Mesenchymal stem cell (in vitro differentiated cells and primary cell): ENCODE data around the gene ATIC.
"Not testable (repeated sequence)": the region's sequence is repeated elsewhere in the genome, so short reads cannot be mapped to it uniquely, and the experiment has no call there.

ENCODE experiments used
- DNase-seq: peaks from one replicate; pipeline ENCODE4 v3.0.0-alpha.2; 2013
- H2AFZ ChIP-seq: one replicate; pipeline ENCODE4 v1.6.1; 2013; ENCODE audit warnings: low read depth, mild to moderate bottlenecking, control low read depth, inconsistent platforms, low read length, moderate library complexity
- H2AK5ac ChIP-seq: 2 replicates; pipeline ENCODE4 v1.6.1; 2013; ENCODE audit warnings: low read length, moderate library complexity, mild to moderate bottlenecking, inconsistent platforms; ENCODE audit not compliant: severe bottlenecking
- H2BK120ac ChIP-seq: one replicate; pipeline ENCODE4 v1.6.1; 2013; ENCODE audit warnings: low read depth, mild to moderate bottlenecking, inconsistent platforms, low read length, moderate library complexity
- H2BK12ac ChIP-seq, 2 experiments: one replicate each; pipeline ENCODE4 v1.6.1; 2013; ENCODE audit warnings: inconsistent platforms in 2 of 2, low read length in 2 of 2, mild to moderate bottlenecking in 2 of 2, moderate library complexity in 2 of 2, control low read depth in 1 of 2
- H2BK15ac ChIP-seq: one replicate; pipeline ENCODE4 v1.6.1; 2013; ENCODE audit warnings: mild to moderate bottlenecking, low read depth, inconsistent platforms; ENCODE audit not compliant: poor library complexity, severe bottlenecking
- H2BK5ac ChIP-seq: 2 replicates; pipeline ENCODE4 v1.6.1; 2013; ENCODE audit warnings: low read depth, mild to moderate bottlenecking, low read length, control low read depth, inconsistent platforms; ENCODE audit not compliant: poor library complexity, severe bottlenecking
- H3K14ac ChIP-seq, 2 experiments: one replicate each; pipeline ENCODE4 v1.6.1; 2013; ENCODE audit warnings: inconsistent platforms in 2 of 2, low read length in 2 of 2, control low read depth in 1 of 2, mild to moderate bottlenecking in 1 of 2, moderate library complexity in 1 of 2
- H3K18ac ChIP-seq, 2 experiments: one replicate each; pipeline ENCODE4 v1.6.1; 2013; ENCODE audit warnings: inconsistent platforms in 2 of 2, low read length in 2 of 2, control low read depth in 1 of 2, low read depth in 1 of 2, mild to moderate bottlenecking in 1 of 2
- H3K23ac ChIP-seq, 2 experiments: one replicate each; pipeline ENCODE4 v1.6.1; 2013; ENCODE audit warnings: inconsistent platforms in 2 of 2, low read length in 2 of 2, mild to moderate bottlenecking in 2 of 2, moderate library complexity in 2 of 2, control low read depth in 1 of 2
- H3K27ac ChIP-seq: 2 replicates; pipeline ENCODE4 v1.5.1; 2013; ENCODE audit warnings: mild to moderate bottlenecking, moderate library complexity, low read length, control low read depth, inconsistent platforms; ENCODE audit not compliant: poor library complexity, severe bottlenecking
- H3K27me3 ChIP-seq, 2 experiments: 2 replicates each; pipeline versions ENCODE4 v1.6.1 to v1.7.0; 2013; ENCODE audit warnings: low read length in 2 of 2, mild to moderate bottlenecking in 2 of 2, moderate library complexity in 2 of 2, control low read depth in 1 of 2, inconsistent platforms in 1 of 2; ENCODE audit not compliant: control insufficient read depth in 1 of 2, insufficient read depth in 1 of 2
- H3K36me3 ChIP-seq, 2 experiments: 2 replicates each; pipeline versions ENCODE4 v1.6.1 to v1.7.0; 2013; ENCODE audit warnings: low read length in 2 of 2, control low read depth in 1 of 2, inconsistent platforms in 1 of 2, low read depth in 1 of 2, mild to moderate bottlenecking in 1 of 2; ENCODE audit not compliant: insufficient read depth in 2 of 2, control insufficient read depth in 1 of 2
- H3K4ac ChIP-seq, 2 experiments: one replicate each; pipeline ENCODE4 v1.6.1; 2013; ENCODE audit warnings: inconsistent platforms in 2 of 2, low read length in 2 of 2, mild to moderate bottlenecking in 2 of 2, moderate library complexity in 2 of 2, control low read depth in 1 of 2, low read depth in 1 of 2
- H3K4me1 ChIP-seq: 2 replicates; pipeline ENCODE4 v1.6.1; 2013; ENCODE audit warnings: low read depth, low read length, control low read depth; ENCODE audit not compliant: control insufficient read depth, insufficient read depth
- H3K4me2 ChIP-seq: 2 replicates; pipeline ENCODE4 v1.6.1; 2013; ENCODE audit warnings: low read length, mild to moderate bottlenecking, inconsistent platforms; ENCODE audit not compliant: poor library complexity, severe bottlenecking
- H3K4me3 ChIP-seq, 2 experiments: 2 replicates each; pipeline versions ENCODE4 v1.5.1 to v1.7.0; 2013; ENCODE audit warnings: low read length in 2 of 2, mild to moderate bottlenecking in 2 of 2, control low read depth in 1 of 2, low read depth in 1 of 2; ENCODE audit not compliant: insufficient read depth in 1 of 2
- H3K79me1 ChIP-seq: replicated peaks from 2 replicates; pipeline ENCODE4 v1.6.1; 2013; ENCODE audit warnings: mild to moderate bottlenecking, control low read depth, low read length, inconsistent platforms; ENCODE audit not compliant: poor library complexity, severe bottlenecking
- H3K9ac ChIP-seq: 2 replicates; pipeline ENCODE4 v1.7.0; 2013; ENCODE audit warnings: mild to moderate bottlenecking, low read length, moderate library complexity
- H3K9me3 ChIP-seq: 2 replicates; pipeline ENCODE4 v1.7.0; 2013; ENCODE audit warnings: mild to moderate bottlenecking, low read length; ENCODE audit not compliant: control insufficient read depth
- H4K8ac ChIP-seq: one replicate; pipeline ENCODE4 v1.6.1; 2013; ENCODE audit warnings: inconsistent platforms, mild to moderate bottlenecking, low read length, moderate library complexity
- H4K91ac ChIP-seq: one replicate; pipeline ENCODE4 v1.6.1; 2013; ENCODE audit warnings: mild to moderate bottlenecking, low read length, inconsistent platforms
- WGBS: methylation state at CpG from one replicate; pipeline ENCODE4 v1.1.7; 2013; ENCODE audit warnings: mixed read lengths; 5-methylcytosine and 5-hydroxymethylcytosine counted together

ATIC gene

GRCh38 chr2:215359576-215359922 lies 47.7 kb downstream of the ATIC start:
- Histone ChIP-seq H3K23ac (no peak overlapping the region), H2BK5ac (no peak overlapping the region), H3K4me3 (no peak overlapping the region), H3K14ac (no peak overlapping the region), H2AK5ac (no peak overlapping the region), H3K18ac (no peak overlapping the region), H3K27ac (peak overlapping the region; percentile 15), H2AFZ (no peak overlapping the region), H3K36me3 (peaks cover 29 to 60% of the 10 kb centered on the region in 2 experiments), H2BK120ac (no peak overlapping the region), H3K9me3 (no peaks in the 10 kb centered on the region), H2BK12ac (no peak overlapping the region), H3K79me1 (no peaks in the 10 kb centered on the region), H3K27me3 (no peaks in the 10 kb centered on the region), H2BK15ac (no peak overlapping the region), H4K8ac (no peak overlapping the region), H4K91ac (no peak overlapping the region), H3K9ac (peak overlapping the region; percentile 54), H3K4me1 (peaks cover 4% of the 10 kb centered on the region), H3K4me2 (no peak overlapping the region), H3K4ac (no peak overlapping the region)
- WGBS = no CpG with 5 or more reads among the region's 1 CpG
- DNase-seq = no peak

- H2BK120ac ChIP-seq, H3K23ac ChIP-seq, DNase-seq, H3K79me1 ChIP-seq, H2BK5ac ChIP-seq, H2BK12ac ChIP-seq, H3K9me3 ChIP-seq, H2BK15ac ChIP-seq, H2AK5ac ChIP-seq, H3K4ac ChIP-seq, H3K4me3 ChIP-seq, H3K27me3 ChIP-seq, H4K8ac ChIP-seq, H2AFZ ChIP-seq, H3K27ac ChIP-seq, H3K18ac ChIP-seq, H3K4me2 ChIP-seq, H4K91ac ChIP-seq, H3K4me1 ChIP-seq, H3K14ac ChIP-seq: not testable (repeated sequence)
- peak overlapping the region; percentile 54 for H3K9ac ChIP-seq
- WGBS = 100% methylated on average over 3 of the region's 3 CpGs
- peaks cover 32 to 65% of the 10 kb centered on the region in 2 experiments for H3K36me3 ChIP-seq
These were observed 48.2 kb downstream of the ATIC start for GRCh38 chr2:215360059-215360458.

- Histone ChIP-seq H3K23ac (no peak overlapping the region), H4K91ac (no peak overlapping the region), H2BK15ac (no peak overlapping the region), H3K4me1 (peaks cover 5% of the 10 kb centered on the region), H3K14ac (no peak overlapping the region), H3K18ac (no peak overlapping the region), H2BK5ac (no peak overlapping the region), H4K8ac (no peak overlapping the region), H2BK12ac (no peak overlapping the region), H3K9me3 (no peaks in the 10 kb centered on the region), H3K27ac (no peak overlapping the region), H3K4me2 (no peak overlapping the region), H3K36me3 (peaks cover 35 to 71% of the 10 kb centered on the region in 2 experiments), H2AK5ac (no peak overlapping the region), H2BK120ac (no peak overlapping the region), H3K4me3 (no peak overlapping the region), H3K4ac (no peak overlapping the region), H2AFZ (no peak overlapping the region), H3K27me3 (no peaks in the 10 kb centered on the region), H3K79me1 (no peaks in the 10 kb centered on the region), H3K9ac (peak overlapping the region; percentile 54)
- no CpG with 5 or more reads among the region's 2 CpGs for WGBS
- no peak for DNase-seq
These were observed 48.7 kb downstream of the ATIC start for GRCh38 chr2:215360596-215360995.

GRCh38 chr2:215361211-215361875 lies 49.5 kb downstream of the ATIC start:
- no peak for DNase-seq
- Histone ChIP-seq H3K14ac (no peak overlapping the region), H3K9ac (peak overlapping the region; percentile 54), H4K8ac (no peak overlapping the region), H2BK15ac (no peak overlapping the region), H3K4me2 (no peak overlapping the region), H3K4ac (no peak overlapping the region), H3K4me3 (no peak overlapping the region), H2BK120ac (no peak overlapping the region), H3K79me1 (no peaks in the 10 kb centered on the region), H4K91ac (no peak overlapping the region), H3K23ac (no peak overlapping the region), H3K18ac (no peak overlapping the region), H2AFZ (no peak overlapping the region), H3K36me3 (peaks cover 35 to 76% of the 10 kb centered on the region in 2 experiments), H2BK12ac (no peak overlapping the region), H3K27ac (peak overlapping the region; percentile 5), H2AK5ac (no peak overlapping the region), H2BK5ac (no peak overlapping the region), H3K27me3 (no peaks in the 10 kb centered on the region), H3K4me1 (peaks cover 7% of the 10 kb centered on the region), H3K9me3 (no peaks in the 10 kb centered on the region)
- 91% methylated on average over 4 of the region's 4 CpGs for WGBS
